Hematopoietic multipotent progenitor cell treated with erythropoietin and hydrocortisone succinate and interleukin-3 and kit ligand, for 6 days (in vitro differentiated cells): ENCODE data around the gene GOLGA5.
A peak's percentile ranks its signal among the peaks of the same experiment; 100 is the strongest.
"Not testable (repeated sequence)": the region's sequence is repeated elsewhere in the genome, so short reads cannot be mapped to it uniquely, and the experiment has no call there.

Experiments used
- DNase-seq: peaks from one replicate; pipeline ENCODE4 v3.0.0-alpha.2; 2015

The GOLGA5 gene

GRCh38 chr14:92832137-92832700 is 38.1 kb downstream of the GOLGA5 start:
- DNase-seq = peak; percentile 29

GRCh38 chr14:92841930-92842329 is 47.8 kb downstream of the GOLGA5 start:
- no peak for DNase-seq

- DNase-seq = no peak
Measured at GRCh38 chr14:92844204-92844603, 50.1 kb downstream of the GOLGA5 start.

GRCh38 chr14:92846162-92846897 is 52.2 kb downstream of the GOLGA5 start:
- DNase-seq = peak; percentile 79

- peak; percentile 47 for DNase-seq
Measured at GRCh38 chr14:92847278-92847677, 53.2 kb downstream of the GOLGA5 start.

GRCh38 chr14:92847749-92848148 is 53.6 kb downstream of the GOLGA5 start:
- no peak for DNase-seq

- DNase-seq = peak; percentile 28
Measured at GRCh38 chr14:92848887-92849286, 54.8 kb downstream of the GOLGA5 start.

- DNase-seq = no peak
Measured at GRCh38 chr14:92850492-92850891, 56.4 kb downstream of the GOLGA5 start.

- DNase-seq = not testable (repeated sequence)
Measured at GRCh38 chr14:92853136-92853535, 59.0 kb downstream of the GOLGA5 start.

- DNase-seq = no peak
Measured at GRCh38 chr14:92860049-92860840, 66.1 kb downstream of the GOLGA5 start.

GRCh38 chr14:92861856-92862745 is 68.0 kb downstream of the GOLGA5 start:
- DNase-seq = no peak

- no peak for DNase-seq
Measured at GRCh38 chr14:92863286-92864080, 69.4 kb downstream of the GOLGA5 start.

- no peak for DNase-seq
Measured at GRCh38 chr14:92865674-92866073, 71.6 kb downstream of the GOLGA5 start.

- DNase-seq = no peak
Measured at GRCh38 chr14:92866181-92866752, 72.2 kb downstream of the GOLGA5 start.

- no peak for DNase-seq
Measured at GRCh38 chr14:92866901-92867865, 73.1 kb downstream of the GOLGA5 start.

GRCh38 chr14:92874962-92875661 is 81.0 kb downstream of the GOLGA5 start:
- no peak for DNase-seq

- DNase-seq = no peak
Measured at GRCh38 chr14:92877757-92878431, 83.8 kb downstream of the GOLGA5 start.

- no peak for DNase-seq
Measured at GRCh38 chr14:92880351-92880750, 86.2 kb downstream of the GOLGA5 start.

GRCh38 chr14:92880851-92881250 is 86.7 kb downstream of the GOLGA5 start:
- DNase-seq = peak; percentile 15
